Epithelial cell of esophagus (primary cell): ENCODE measurements around the gene CBLB.
"Not testable (repeated sequence)": the region's sequence is repeated elsewhere in the genome, so short reads cannot be mapped to it uniquely, and the experiment has no call there.

Experiments
- DNase-seq: peaks from one replicate; pipeline ENCODE4 v3.0.0; 2010; ENCODE audit warnings: low read depth
- H3K4me3 ChIP-seq: 2 replicates; pipeline ENCODE4 v1.5.1; 2011; ENCODE audit warnings: mild to moderate bottlenecking, low read length, control low read depth
- TF ChIP-seq, protein P1 (sequence below): IDR thresholded peaks from 2 replicates; pipeline ENCODE4 v1.5.1; 2011; ENCODE audit warnings: low read depth, mild to moderate bottlenecking, low read length, control low read depth, inconsistent platforms; ENCODE audit not compliant: insufficient read depth; ENCODE audit errors: missing control alignments

Gene CBLB

DNA sequence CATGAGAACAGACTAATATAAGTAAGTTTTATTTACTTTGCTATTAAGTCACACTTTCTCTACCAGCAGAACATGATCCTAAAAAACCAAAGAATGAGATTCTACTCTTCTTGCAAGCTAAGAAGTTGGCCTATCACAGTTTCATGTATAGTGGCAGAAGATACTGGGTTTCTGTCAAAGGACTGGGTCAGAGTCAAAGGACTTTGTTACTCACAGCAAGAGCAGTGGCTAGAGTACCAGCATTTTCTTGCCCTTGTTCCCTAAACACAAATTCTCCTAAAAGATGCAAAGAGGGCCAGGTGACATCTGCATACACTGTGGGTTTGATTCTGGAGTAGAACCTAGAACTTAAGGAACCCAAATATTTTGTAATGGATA, 105.2 kb downstream of the CBLB start:
- H3K4me3 ChIP-seq = no peak overlapping the region
- TF ChIP-seq, protein P1, sequence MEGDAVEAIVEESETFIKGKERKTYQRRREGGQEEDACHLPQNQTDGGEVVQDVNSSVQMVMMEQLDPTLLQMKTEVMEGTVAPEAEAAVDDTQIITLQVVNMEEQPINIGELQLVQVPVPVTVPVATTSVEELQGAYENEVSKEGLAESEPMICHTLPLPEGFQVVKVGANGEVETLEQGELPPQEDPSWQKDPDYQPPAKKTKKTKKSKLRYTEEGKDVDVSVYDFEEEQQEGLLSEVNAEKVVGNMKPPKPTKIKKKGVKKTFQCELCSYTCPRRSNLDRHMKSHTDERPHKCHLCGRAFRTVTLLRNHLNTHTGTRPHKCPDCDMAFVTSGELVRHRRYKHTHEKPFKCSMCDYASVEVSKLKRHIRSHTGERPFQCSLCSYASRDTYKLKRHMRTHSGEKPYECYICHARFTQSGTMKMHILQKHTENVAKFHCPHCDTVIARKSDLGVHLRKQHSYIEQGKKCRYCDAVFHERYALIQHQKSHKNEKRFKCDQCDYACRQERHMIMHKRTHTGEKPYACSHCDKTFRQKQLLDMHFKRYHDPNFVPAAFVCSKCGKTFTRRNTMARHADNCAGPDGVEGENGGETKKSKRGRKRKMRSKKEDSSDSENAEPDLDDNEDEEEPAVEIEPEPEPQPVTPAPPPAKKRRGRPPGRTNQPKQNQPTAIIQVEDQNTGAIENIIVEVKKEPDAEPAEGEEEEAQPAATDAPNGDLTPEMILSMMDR = no peak
- no peak for DNase-seq

GRCh38 chr3:105762749-105763658, 105.8 kb downstream of the CBLB start:
- no peak overlapping the region for H3K4me3 ChIP-seq
- TF ChIP-seq, protein P1 = no peak
- DNase-seq = no peak

GRCh38 chr3:105762214-105762613, 106.6 kb downstream of the CBLB start:
- not testable (repeated sequence) for H3K4me3 ChIP-seq, DNase-seq

DNA sequence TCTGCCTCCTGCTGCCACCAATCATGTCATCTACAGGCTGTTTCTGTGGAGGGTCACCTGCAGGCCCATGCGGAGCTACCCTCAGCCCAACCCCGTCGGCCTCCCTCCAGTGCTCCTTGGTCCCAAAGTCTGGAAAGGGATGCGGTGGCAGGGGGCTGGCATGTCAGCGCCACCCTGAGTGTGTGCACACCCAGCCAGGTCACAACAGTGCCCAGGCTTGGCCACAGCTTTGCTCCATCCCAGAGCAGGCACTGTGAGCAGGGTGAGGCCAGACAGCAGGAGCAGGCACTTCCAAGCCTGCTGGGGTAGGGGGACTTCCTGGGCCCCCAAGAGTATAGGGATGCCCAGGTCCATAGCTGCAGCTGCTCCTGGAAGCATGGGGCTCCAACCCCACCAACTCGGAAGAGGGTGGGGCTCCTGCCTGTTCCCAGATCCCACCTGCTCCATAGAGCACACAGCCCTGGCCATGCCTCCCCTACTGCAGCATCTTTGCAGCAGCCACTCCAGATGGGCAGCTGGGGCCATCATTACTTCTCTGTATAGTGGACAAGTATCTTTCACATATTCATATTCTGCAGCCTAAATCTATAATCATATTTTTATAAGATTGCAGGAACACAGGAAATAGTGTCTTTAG, 109.3 kb downstream of the CBLB start:
- DNase-seq = no peak
- TF ChIP-seq, protein P1 = no peak
- no peak overlapping the region for H3K4me3 ChIP-seq

DNA sequence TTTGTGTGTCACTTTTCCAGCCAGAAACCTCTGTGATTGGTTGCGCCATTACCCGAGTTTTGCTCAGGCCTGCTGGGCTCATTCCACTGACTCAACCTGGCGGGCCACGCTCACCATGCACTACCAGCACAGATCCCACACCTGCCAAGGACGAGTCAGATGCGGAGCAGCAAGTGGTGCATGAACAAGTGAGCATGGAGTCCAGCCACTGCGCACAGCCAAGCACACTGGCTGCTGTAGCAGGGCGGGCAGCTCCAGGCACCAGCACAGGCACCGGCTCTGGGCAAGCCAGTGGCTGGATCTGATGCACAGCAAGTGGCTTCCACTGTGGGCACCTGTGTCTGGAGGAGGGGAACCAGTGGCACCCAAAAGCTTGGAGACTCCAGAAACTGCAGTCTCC, 110.4 kb downstream of the CBLB start:
- DNase-seq = peak; percentile 19
- TF ChIP-seq, protein P1 = no peak
- H3K4me3 ChIP-seq = no peak overlapping the region

- TF ChIP-seq, protein P1 = no peak
- H3K4me3 ChIP-seq = no peak overlapping the region
- no peak for DNase-seq
These were observed 113.5 kb downstream of the CBLB start for GRCh38 chr3:105755121-105755886.

DNA sequence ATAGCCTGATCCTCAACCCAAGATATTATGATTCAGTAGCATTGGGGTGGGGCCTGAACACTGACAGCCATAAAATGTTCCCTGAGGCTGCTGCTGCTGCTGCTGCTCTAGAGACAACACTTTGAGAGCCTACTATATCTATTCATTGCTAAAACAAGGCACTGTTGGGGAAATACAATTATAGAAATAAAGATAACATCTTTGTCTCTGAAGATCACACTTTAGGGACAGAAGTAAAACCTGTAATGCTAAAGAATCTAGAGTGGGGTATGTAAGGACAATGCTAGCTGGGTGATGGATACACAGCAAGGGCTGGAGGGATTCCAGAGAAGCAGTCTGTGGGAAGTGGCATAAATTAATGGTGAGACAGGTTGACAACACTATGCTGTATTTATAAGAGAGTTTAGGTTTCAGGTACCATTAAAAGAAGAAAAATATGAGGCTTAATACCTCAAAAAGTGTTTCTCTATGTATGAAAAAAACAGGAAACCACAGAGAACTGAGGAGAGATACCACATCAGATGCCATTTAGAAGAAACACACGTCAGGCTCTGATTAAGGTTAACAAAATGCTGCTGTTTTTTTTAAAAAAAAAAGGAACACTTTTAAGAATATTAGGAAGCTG, 115.9 kb downstream of the CBLB start:
- TF ChIP-seq, protein P1 = no peak
- peak; percentile 42 for DNase-seq
- no peak overlapping the region for H3K4me3 ChIP-seq
